MM.1S (cell line): ENCODE measurements around the gene KRT17.

Experiments
- DNase-seq: peaks from one replicate; pipeline ENCODE4 v3.0.0-alpha.2; 2015
- H2AFZ ChIP-seq: fragments of 300-600 bp; sonication (generic); 2 replicates; pipeline ENCODE4 v1.6.0; 2016; ENCODE audit warnings: antibody characterized with exemption, low read length
- H3F3A ChIP-seq: fragments of 300-600 bp; sonication (generic); 2 replicates; pipeline ENCODE4 v1.6.1; 2016; ENCODE audit warnings: mild to moderate bottlenecking, antibody characterized with exemption, low read length, moderate library complexity, mixed read lengths; ENCODE audit not compliant: insufficient read depth
- H3K27ac ChIP-seq: fragments of 300-600 bp; sonication (generic); 2 replicates; pipeline ENCODE4 v1.5.1; 2016; ENCODE audit warnings: mild to moderate bottlenecking, low read length
- H3K27me3 ChIP-seq: fragments of 300-600 bp; sonication (generic); replicated peaks from 2 replicates; pipeline ENCODE4 v1.6.0; 2016; ENCODE audit warnings: low read length; ENCODE audit not compliant: insufficient read depth
- H3K36me3 ChIP-seq: fragments of 300-600 bp; sonication (generic); replicated peaks from 2 replicates; pipeline ENCODE4 v1.6.1; 2016; ENCODE audit warnings: mild to moderate bottlenecking, low read length, mixed read lengths; ENCODE audit not compliant: insufficient read depth
- H3K4me1 ChIP-seq: fragments of 300-600 bp; sonication (generic); 2 replicates; pipeline ENCODE4 v1.6.1; 2016; ENCODE audit warnings: low read length, mixed read lengths
- H3K4me2 ChIP-seq: fragments of 300-600 bp; sonication (generic); 2 replicates; pipeline ENCODE4 v1.6.0; 2016; ENCODE audit warnings: low read depth, low read length
- H3K4me3 ChIP-seq: fragments of 300-600 bp; sonication (generic); 2 replicates; pipeline ENCODE4 v1.5.1; 2016; ENCODE audit warnings: low read length, mixed read lengths
- H3K79me2 ChIP-seq: fragments of 300-600 bp; sonication (generic); 2 replicates; pipeline ENCODE4 v1.6.1; 2016; ENCODE audit warnings: mixed run types, low read length, mixed read lengths
- H3K9ac ChIP-seq: fragments of 300-600 bp; sonication (generic); 2 replicates; pipeline ENCODE4 v1.6.1; 2016; ENCODE audit warnings: low read length, mixed read lengths
- H3K9me2 ChIP-seq: fragments of 300-600 bp; sonication (generic); replicated peaks from 2 replicates; pipeline ENCODE4 v1.6.1; 2016; ENCODE audit warnings: mild to moderate bottlenecking, low read length, mixed read lengths; ENCODE audit not compliant: insufficient read depth
- H3K9me3 ChIP-seq: fragments of 300-600 bp; sonication (generic); replicated peaks from 2 replicates; pipeline ENCODE4 v1.6.1; 2016; ENCODE audit warnings: mild to moderate bottlenecking, low read length, mixed read lengths; ENCODE audit not compliant: insufficient read depth
- H4K20me1 ChIP-seq: fragments of 300-600 bp; sonication (generic); 2 replicates; pipeline ENCODE4 v1.6.1; 2016; ENCODE audit warnings: mild to moderate bottlenecking, low read length, moderate library complexity, mixed read lengths; ENCODE audit not compliant: insufficient read depth
- CTCF ChIP-seq: fragments of 300-600 bp; sonication (generic); IDR thresholded peaks from 2 replicates; pipeline ENCODE4 v1.5.1; 2016; ENCODE audit warnings: antibody characterized with exemption, low read length, mixed read lengths
- EZH2 ChIP-seq: fragments of 300-600 bp; sonication (generic); optimal IDR thresholded peaks from 2 replicates; pipeline ENCODE3; 2017; ENCODE audit warnings: low read depth, mild to moderate bottlenecking, antibody characterized with exemption, low read length, mixed read lengths
- EZH2phosphoT487 ChIP-seq: fragments of 300-600 bp; sonication (generic); IDR thresholded peaks from 2 replicates; pipeline ENCODE4 v1.6.1; 2018; ENCODE audit warnings: antibody characterized with exemption, low read length

The KRT17 gene

GRCh38 chr17:41593306-41593981, 30.9 kb downstream of the KRT17 start:
- no peak overlapping the region for H2AFZ ChIP-seq
- TF ChIP-seq EZH2 (no peak), CTCF (no peak), EZH2phosphoT487 (no peak)
- H3K4me2 ChIP-seq = no peak overlapping the region
- H3F3A ChIP-seq = no peaks in the 10 kb centered on the region
- H3K9me2 ChIP-seq = no peaks in the 10 kb centered on the region
- H3K36me3 ChIP-seq = no peaks in the 10 kb centered on the region
- H3K4me3 ChIP-seq = no peak overlapping the region
- H3K4me1 ChIP-seq = no peaks in the 10 kb centered on the region
- no peaks in the 10 kb centered on the region for H4K20me1 ChIP-seq
- no peak overlapping the region for H3K27ac ChIP-seq
- H3K9ac ChIP-seq = no peak overlapping the region
- H3K9me3 ChIP-seq = no peaks in the 10 kb centered on the region
- H3K27me3 ChIP-seq = peaks cover 11% of the 10 kb centered on the region
- no peaks in the 10 kb centered on the region for H3K79me2 ChIP-seq
- DNase-seq = no peak

- Histone ChIP-seq H3K4me3 (no peak overlapping the region), H3K9me3 (no peaks in the 10 kb centered on the region), H3K4me2 (no peak overlapping the region), H2AFZ (no peak overlapping the region), H3K27ac (no peak overlapping the region), H3K27me3 (peaks cover 11% of the 10 kb centered on the region), H3F3A (no peaks in the 10 kb centered on the region), H4K20me1 (no peaks in the 10 kb centered on the region), H3K9ac (no peak overlapping the region), H3K79me2 (no peaks in the 10 kb centered on the region), H3K36me3 (no peaks in the 10 kb centered on the region), H3K9me2 (no peaks in the 10 kb centered on the region), H3K4me1 (no peaks in the 10 kb centered on the region)
- no peak for DNase-seq
- TF ChIP-seq EZH2phosphoT487 (no peak), EZH2 (no peak), CTCF (no peak)
These were observed 31.6 kb downstream of the KRT17 start for GRCh38 chr17:41592601-41593305.

GRCh38 chr17:41589301-41589700, 35.1 kb downstream of the KRT17 start:
- no peaks in the 10 kb centered on the region for H4K20me1 ChIP-seq
- H3K79me2 ChIP-seq = no peaks in the 10 kb centered on the region
- H3K9me3 ChIP-seq = no peaks in the 10 kb centered on the region
- no peak overlapping the region for H3K27ac ChIP-seq
- H3K4me2 ChIP-seq = no peak overlapping the region
- no peak for TF ChIP-seq EZH2phosphoT487
- TF ChIP-seq EZH2 = no peak
- TF ChIP-seq CTCF = no peak
- H3K36me3 ChIP-seq = no peaks in the 10 kb centered on the region
- no peak overlapping the region for H3K9ac ChIP-seq
- H3K27me3 ChIP-seq = peaks cover 9% of the 10 kb centered on the region
- H3F3A ChIP-seq = no peaks in the 10 kb centered on the region
- no peak for DNase-seq
- no peaks in the 10 kb centered on the region for H3K4me1 ChIP-seq
- H3K4me3 ChIP-seq = no peak overlapping the region
- H2AFZ ChIP-seq = no peak overlapping the region
- H3K9me2 ChIP-seq = no peaks in the 10 kb centered on the region
